NCI-H524 treated with DMSO at 0.1 percent for 48 hours (cell line): ENCODE measurements around the gene CXCL11.
"Not testable (repeated sequence)": the region's sequence is repeated elsewhere in the genome, so short reads cannot be mapped to it uniquely, and the experiment has no call there.

Source experiments
- DNase-seq: peaks from one replicate; lab custom pipeline; 2025; lab: John Stamatoyannopoulos, UW

The CXCL11 gene

GRCh38 chr4:76042241-76042998 is 6.5 kb upstream of the CXCL11 start:
- DNase-seq = not testable (repeated sequence)

- DNase-seq = no peak
Observed at GRCh38 chr4:76036855-76037254, 985 bp upstream of the CXCL11 start.

- DNase-seq = peak; percentile 62
Observed at GRCh38 chr4:76035141-76035540, 729 bp downstream of the CXCL11 start.

- no peak for DNase-seq
Observed at GRCh38 chr4:76029300-76029699, 6.6 kb downstream of the CXCL11 start.

- DNase-seq = no peak
Observed at GRCh38 chr4:76028350-76028765, 7.5 kb downstream of the CXCL11 start.

- DNase-seq = no peak
Observed at GRCh38 chr4:76024065-76024464, 11.8 kb downstream of the CXCL11 start.

GRCh38 chr4:76023389-76023788 is 12.5 kb downstream of the CXCL11 start, which contains the start of gene CXCL10:
TSS of gene CXCL10 (minus strand) at chr4:76023497. CDS start at chr4:76023431, 66 bp downstream.
- no peak for DNase-seq

- DNase-seq = no peak
Observed at GRCh38 chr4:76022677-76023076, 13.2 kb downstream of the CXCL11 start.

GRCh38 chr4:76022031-76022430 is 13.8 kb downstream of the CXCL11 start:
- no peak for DNase-seq

GRCh38 chr4:76017056-76017686 is 18.7 kb downstream of the CXCL11 start:
- no peak for DNase-seq

GRCh38 chr4:76016393-76016792 is 19.5 kb downstream of the CXCL11 start:
- no peak for DNase-seq

- no peak for DNase-seq
Observed at GRCh38 chr4:76013540-76013939, 22.3 kb downstream of the CXCL11 start.

GRCh38 chr4:76012388-76012801 is 23.5 kb downstream of the CXCL11 start:
- DNase-seq = no peak

- DNase-seq = no peak
Observed at GRCh38 chr4:76011700-76012387, 24.0 kb downstream of the CXCL11 start.

- no peak for DNase-seq
Observed at GRCh38 chr4:76011018-76011670, 24.7 kb downstream of the CXCL11 start.

GRCh38 chr4:76010576-76010975 is 25.3 kb downstream of the CXCL11 start:
- DNase-seq = no peak

GRCh38 chr4:76009311-76009710 is 26.6 kb downstream of the CXCL11 start:
- DNase-seq = no peak

- DNase-seq = no peak
Observed at GRCh38 chr4:76007089-76007862, 28.6 kb downstream of the CXCL11 start, which contains the start of gene CXCL9. TSS of gene CXCL9 (minus strand) at chr4:76007509. CDS start at chr4:76007449, 60 bp downstream.

- DNase-seq = no peak
Observed at GRCh38 chr4:76003620-76004019, 32.2 kb downstream of the CXCL11 start.

- DNase-seq = no peak
Observed at GRCh38 chr4:76003035-76003434, 32.8 kb downstream of the CXCL11 start.

GRCh38 chr4:76002176-76002575 is 33.7 kb downstream of the CXCL11 start:
- no peak for DNase-seq
